Cerebellar nuclear complex (tissue), 1 donor: ENCODE measurements around the gene B4GALNT4.
"Not testable (repeated sequence)": the region's sequence is repeated elsewhere in the genome, so short reads cannot be mapped to it uniquely, and the experiment has no call there.

Source experiments
- DNase-seq, 2 experiments: peaks; one replicate each; lab custom pipeline; 2025; lab: John Stamatoyannopoulos, UW

The B4GALNT4 gene

DNA sequence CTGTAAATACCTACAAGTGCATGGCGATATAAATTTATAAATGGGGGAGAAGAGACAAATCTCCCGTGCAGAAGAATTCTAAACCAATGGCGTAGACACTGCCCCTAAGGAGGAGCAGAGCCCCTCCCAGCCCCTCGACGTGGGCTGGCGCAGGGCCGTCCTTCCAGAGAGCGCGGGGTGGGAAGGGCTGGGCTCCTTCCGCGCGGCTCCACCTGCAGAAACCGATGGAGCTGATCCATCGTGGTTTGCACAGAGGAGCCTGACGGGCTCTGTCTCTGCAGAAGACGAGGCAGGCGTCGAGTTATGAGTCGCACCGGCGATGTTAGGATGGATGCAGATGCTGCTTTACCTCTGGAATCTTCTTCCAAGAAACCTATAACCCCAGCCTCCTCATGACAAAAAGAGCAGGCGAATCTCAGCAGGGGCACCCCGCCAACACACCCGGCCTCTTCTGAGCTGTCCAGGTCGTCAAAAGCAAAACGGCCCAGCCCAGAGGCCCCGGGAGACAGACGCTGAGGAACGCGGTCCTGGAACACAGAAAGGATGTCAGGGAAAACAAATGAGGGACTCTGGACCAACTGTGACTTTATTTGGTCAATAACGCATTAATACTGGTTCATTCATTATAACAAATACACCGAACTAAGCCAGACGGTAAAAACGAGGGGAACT lies 11.0 kb upstream of the B4GALNT4 start:
- DNase-seq = no peak

DNA sequence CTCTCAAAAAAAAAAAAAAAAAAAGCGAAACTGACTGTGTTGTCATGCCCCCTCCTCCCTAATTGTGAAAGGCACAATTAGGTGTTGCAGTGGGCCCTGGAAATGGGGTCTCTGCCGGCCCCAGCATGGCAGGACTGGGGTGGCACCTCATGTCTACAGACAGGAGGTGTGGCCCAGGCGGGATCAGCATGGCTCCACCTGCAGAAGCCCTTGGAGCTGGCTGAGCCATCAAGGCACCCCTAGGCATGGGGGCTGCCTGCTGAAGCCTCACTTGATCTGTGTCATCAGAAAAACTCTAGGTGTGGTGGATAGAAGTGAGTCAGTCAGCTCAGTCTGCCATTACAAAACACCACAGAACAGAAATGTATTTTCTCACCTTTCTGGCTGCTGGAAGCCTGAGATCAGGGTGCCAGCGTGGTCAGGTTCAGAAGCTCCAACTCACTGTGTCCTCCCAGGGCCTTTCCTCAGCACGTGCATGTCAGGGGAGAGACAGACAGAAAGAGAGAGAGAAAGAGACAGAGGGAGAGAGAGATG lies 10.1 kb upstream of the B4GALNT4 start:
- DNase-seq = no peak

DNA sequence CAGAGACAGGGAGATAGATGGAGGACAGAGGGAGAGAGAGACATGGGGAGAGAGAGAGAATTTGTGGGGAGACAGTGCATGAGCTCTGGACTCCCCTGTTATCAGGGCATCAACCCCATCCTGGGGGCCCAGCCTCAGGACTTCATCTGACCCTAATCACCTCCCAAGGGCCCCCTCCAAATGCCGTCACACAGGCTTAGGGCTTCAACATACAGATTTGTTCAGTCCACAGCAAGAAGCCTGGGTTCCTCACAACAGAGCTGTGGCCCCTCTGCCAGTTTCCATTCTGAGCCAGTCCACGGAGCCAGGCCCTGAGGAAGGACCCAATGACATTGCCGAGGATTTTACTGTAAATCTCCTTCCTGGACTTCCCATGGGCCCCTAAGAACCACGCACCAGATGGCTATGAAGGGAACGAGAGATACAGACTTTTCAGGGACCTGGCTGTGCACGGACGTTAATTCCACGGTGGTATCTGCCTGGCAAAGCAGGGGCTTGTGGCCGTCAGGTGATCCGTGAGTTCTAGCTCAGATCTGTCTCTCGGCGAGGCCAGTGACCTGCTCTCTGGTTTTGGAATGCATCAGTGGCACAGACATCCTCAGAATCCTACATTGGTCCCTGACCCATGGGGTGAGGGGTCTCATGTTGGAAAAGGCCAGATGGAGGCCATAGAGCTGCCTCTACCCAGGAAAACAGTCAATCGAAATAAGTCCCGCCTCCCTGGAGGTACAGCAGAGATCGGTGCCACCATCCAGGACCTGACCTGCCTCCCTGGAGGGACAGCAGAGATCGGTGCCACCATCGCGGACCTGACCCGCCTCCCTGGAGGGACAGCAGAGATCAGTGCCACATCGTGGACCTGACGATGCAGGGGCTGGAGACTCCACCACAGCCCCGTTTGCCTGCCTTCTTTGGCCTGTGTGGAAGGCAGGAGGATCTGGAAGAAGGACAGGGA lies 8.7 kb upstream of the B4GALNT4 start:
- no peak for DNase-seq

DNA sequence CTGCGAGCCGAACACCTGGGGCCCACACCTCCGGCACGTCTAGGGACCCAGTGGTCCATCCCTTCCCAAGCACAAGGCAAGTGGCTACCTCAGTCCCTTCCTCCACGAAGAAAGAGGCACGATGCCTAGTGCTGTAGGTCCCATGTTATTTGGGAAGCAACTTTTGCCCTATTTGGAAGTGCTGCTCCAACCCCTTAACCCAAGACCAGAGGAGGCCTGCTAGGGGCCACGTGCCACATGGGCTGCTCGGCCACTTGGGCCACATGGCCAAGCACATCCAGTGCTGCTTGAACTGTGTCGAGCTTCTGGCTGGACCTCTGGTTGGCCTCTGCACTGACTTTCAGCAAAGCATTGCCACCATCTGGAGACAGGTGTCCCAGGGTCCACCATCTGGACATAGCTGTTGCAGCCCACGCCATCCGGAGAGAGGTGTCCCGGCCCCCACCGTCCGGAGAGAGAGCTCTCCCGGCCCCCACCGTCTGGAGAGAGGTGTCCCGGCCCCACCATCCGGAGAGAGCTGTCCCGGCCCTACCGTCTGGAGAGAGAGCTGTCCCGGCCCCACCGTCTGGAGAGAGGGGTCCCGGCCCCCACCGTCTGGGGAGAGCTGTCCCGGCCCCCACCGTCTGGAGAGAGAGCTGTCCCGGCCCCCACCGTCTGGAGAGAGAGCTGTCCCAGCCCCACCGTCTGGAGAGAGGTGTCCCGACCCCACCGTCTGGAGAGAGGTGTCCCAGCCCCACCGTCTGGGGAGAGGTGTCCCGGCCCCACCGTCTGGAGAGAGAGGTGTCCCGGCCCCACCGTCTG lies 6.5 kb upstream of the B4GALNT4 start:
- no peak for DNase-seq

GRCh38 chr11:363443-363805 lies 5.9 kb upstream of the B4GALNT4 start:
- DNase-seq = not testable (repeated sequence)

GRCh38 chr11:363948-364761 lies 5.1 kb upstream of the B4GALNT4 start:
- DNase-seq = no peak

- no peak for DNase-seq
Measured at GRCh38 chr11:364991-365725, 4.1 kb upstream of the B4GALNT4 start.

- no peak for DNase-seq
Measured at GRCh38 chr11:365831-366230, 3.5 kb upstream of the B4GALNT4 start.

- no peak for DNase-seq
Measured at GRCh38 chr11:367956-368413, 1.3 kb upstream of the B4GALNT4 start.

DNA sequence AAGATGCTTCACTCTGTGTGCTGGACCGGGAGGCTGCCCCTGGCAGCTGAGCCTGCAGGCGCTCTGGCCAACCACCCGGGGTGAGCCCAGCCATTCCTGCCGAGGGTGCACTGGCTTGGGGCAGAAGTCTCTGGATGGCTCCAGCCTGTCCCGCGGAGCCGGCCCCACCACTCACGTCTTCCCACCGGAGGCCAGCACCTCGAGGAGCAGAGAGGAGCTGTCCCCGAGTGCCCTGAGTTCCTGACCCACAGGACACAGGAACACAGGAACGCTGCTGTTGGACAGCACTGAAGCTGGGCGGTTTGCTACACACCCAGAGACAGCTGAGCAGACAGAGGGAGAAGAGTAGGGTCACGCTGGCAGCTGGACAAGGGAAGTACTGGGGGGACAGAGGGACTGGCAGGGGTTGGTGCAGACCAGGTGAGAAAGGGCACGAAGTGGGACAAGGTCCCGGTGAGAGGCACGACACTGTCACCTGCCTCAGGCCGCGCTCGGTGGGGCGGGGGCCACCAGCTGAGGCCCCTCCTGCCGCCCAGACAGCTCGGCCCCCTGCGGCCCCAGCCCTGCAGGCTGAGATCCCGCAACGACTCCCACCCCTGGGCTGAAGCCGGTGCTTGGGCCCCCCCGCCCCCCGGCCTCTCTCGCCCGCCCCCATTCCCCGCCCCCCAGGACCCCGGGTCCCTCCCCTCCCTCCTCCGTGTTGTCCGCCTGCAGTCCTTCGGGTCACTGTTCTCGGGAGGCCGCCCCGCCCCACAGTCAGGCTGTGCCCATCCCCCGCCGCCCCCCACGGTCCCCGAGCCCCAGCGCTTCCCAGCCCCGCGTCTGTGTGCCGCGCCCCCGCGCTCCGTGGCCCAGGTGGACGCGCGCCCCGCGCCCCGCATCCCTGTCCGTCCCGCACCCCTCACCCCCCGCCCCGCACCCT lies 624 bp upstream of the B4GALNT4 start:
- no peak for DNase-seq

DNA sequence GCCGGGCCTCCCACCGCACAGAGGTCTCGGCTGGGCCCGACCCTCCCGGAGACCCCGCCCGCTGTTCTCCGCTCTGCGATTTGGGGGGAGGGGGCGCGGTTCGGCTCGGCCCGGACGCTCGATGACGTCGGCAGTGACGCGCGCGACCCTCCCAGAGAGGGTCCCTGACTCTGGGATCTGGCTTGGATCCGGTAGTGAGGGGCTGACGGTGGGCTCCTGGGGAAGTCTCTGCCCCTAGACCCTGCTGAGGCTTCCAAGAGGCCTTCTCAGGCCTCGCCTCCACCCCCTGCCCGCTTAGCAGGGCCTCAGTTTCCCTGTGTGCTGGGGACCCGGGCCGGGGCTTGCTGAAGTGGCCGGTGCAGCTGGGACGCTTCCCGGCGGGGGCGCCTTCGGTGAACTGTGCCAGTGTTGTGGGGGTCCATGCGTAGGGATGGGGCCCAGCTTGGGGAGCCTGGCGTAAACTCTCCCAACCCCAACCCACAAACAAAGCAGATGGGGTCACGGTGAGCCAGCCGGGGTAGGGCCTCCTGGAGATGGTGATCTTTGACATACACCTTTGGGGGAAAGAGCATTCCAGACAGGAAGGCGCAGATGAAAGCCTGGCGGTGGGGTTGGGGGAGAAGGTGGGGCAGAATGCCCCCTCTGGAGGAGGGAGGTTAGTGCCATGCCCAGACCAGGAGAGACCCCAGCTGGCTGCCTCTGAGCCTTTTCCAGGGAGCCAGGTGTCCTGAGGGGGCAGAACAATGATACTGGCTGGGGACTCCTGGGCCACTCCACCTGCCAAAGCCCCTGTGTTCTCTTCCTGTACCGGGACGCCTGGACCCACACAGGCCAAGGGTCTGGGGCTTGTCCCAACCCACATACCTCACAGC lies 1.0 kb downstream of the B4GALNT4 start:
- no peak for DNase-seq

DNA sequence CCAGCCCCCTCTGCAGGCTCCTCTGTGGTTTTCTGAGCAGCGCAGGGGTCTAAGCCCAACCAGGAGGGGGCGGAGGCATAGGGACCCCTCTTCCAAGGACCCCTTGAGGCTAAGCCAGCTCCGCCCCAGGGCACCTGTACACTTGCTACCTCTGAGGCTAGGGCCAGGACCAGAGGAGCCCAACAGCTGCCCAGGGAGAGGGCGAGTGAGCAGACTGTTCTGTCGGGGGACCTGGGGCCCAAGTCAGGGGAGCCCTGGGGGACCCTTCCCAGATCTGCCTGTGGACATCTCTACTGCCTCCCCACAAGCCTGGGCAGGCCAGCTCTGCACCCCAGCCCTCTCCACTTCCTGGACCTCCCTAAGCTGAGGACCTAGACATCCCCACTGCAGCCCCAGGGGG lies 1.8 kb downstream of the B4GALNT4 start:
- DNase-seq = no peak

DNA sequence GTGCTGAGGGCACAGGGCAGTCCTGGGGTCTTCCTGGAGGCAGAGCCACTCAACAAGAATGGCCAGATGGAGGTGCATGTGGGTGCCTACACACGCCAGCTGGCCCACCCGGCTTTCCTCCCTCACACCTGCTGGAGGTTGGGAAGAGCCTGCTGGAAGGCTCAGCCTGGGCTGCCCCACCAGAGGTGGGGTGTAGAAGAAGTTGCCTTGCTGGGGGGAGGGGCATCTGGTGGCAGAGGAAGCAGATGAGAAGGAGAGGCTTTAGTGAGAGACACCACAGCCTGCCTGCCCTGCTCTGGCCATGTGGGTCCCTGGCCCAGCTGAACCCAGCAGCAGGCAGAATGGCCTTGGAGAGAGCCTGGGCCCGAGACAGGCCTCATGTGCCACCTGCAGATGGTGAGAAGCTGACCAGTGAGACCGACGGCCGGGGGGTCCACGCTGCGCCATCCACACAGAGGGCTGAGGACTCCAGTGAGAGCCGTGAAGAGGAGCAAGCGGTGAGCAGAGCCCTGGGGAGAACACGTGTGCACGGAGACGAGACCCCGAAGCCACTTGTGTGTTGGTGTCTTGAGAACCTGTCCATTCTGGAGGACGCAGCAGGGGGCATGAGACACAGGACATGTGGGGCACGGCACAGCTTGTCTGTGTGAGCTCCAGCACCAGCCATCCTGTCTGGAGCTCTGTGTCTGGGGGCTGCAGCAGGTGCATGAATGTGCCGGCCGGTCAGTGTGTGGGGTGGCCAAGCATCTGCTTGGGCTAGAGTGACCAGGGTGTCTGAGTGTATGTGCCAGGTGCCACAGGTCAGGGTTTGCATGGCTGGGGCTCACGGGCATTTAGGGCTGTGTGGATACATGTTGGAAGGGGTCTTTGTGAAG lies 2.7 kb downstream of the B4GALNT4 start:
- no peak for DNase-seq

- DNase-seq = no peak
Measured at GRCh38 chr11:372809-373715, 3.8 kb downstream of the B4GALNT4 start.

DNA sequence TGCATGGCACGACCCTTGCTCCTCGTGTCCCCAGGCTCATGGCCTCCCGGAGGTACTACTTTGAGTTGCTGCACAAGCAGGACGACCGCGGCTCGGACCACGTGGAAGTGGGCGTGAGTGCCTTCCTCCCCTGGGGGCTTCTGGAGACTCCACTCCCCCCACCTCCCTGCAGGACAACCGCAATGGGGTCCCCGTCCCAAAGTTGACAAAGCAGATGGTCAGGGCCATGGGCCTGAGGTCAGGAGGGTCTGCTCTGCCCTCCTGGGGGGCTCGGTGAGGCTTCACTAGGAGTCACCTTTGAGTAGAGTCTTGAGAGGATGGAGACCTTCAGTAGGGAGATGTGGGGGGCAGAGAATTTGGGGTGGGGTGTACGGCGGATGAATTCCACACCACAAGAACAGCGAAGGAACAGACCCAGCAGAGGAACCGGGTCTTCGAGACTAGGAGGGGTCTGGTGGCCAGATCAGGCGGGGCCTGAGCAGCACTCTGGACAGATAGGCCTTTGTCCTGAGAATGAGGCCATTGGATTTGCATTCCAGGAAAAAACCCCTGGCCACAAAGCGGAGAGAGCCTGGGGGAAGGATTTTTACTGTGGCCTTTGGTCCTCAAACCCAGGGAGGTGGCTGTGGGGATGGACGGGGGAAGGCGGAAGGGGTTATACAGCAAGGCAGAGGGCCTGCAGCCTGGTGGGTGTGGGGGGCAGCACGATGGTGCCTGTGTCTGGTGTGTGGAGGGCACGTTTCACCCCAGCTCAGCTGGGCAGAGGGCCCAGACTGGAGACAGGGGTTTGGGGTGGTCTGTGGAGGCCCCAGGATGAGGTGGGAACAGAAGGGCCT lies 4.6 kb downstream of the B4GALNT4 start:
- DNase-seq = no peak
